Measurements from ENCODE around the gene HEATR5A.
A peak's percentile ranks its signal among the peaks of the same experiment; 100 is the strongest.
"Not testable (repeated sequence)": the region's sequence is repeated elsewhere in the genome, so short reads cannot be mapped to it uniquely, and the experiment has no call there.

HEATR5A gene

DNA sequence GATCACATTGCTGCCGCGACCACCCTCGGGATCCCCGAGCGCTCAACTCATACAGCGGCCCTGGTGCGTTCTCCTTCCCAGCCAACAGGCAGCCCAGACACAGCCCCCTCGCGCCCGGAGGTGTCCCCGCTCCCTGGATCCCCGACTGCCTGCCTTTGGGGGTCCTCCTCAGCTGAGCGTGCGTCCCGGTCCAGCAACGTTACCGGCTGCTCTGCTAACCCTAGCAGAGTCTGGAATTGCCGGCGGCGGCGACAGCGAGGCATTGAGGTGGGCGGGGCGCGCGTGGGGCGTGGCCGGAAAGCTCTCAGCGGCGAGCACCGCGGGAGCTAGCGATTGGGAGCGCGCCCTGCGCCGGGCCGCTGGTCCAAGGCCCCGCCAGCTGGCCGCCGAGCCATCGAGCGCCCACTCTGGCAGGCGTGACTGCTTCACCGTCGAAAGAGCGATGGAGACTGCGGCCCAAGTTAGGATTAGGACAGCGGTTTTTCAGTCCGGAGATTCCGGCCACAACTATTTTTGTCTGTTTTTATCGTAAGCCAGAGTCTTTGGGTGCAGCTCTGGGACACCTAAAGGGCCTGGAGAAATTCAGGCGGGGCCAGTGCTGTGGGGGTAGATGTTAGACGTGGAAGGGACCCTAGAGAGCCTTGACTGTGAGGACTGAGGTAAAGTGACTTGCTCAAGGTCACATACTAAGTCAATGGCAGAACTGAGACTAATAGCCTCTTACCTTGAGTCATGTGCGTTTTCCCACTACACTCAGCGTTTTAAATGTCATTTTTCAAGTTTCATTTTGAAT lies at the start of gene HEATR5A:
HEATR5A (minus strand) TSS at position 232 of the 793 bp plus-strand sequence. CDS start 17,575 bp downstream, outside the sequence.
- peak; percentile 96 for DNase-seq (ENCODE audit: low read depth)

DNA sequence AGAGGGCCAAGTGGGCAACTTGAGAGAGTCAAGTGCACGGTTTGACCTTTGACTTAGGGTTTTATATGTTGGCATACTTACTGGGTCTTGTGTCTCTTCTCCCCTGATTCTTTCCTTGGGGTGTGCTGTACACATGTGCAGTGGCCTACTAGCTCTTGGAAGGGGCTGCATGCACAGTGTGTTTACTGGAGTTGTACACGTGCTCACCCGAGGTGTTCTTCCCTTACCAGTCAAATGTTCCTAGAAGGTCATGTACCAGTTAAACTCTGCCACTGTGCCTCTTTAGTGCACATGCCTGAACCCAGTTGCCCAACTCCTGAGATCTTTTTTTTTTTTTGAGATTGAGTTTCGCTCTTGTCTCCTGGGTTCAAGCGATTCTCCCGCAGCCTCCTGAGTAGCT lies 46.2 kb upstream of the HEATR5A start:
- no peak for DNase-seq (ENCODE audit: low read depth)

- DNase-seq (ENCODE audit: low read depth): peak; percentile 33
Observed at GRCh38 chr14:31465111-31465510, 44.8 kb upstream of the HEATR5A start.

DNA sequence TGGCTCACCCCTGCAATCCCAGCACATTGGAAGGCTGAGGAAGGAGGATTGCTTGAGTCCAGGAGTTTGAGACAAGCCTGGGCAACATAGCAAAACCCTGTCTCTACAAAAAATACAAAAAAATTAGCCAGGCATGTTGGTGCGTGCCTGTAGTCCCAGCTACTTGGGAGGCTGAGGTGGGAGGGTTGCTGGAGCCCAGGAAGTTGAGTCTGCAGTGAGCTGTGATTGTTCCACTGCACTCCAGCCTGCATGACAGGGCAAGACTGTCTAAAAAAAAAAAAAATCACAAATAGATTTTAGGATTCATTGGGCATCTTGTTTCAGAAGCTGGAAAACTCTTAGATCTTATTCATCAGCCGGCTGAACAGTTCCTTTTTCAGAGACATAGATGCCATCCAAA lies 42.1 kb upstream of the HEATR5A start:
- not testable (repeated sequence) for DNase-seq (ENCODE audit: low read depth)

- DNase-seq (ENCODE audit: low read depth): no peak
Observed at GRCh38 chr14:31461545-31461944, 41.2 kb upstream of the HEATR5A start.

- peak; percentile 11 for DNase-seq (ENCODE audit: low read depth)
Observed at GRCh38 chr14:31457665-31458659, 37.6 kb upstream of the HEATR5A start.

GRCh38 chr14:31456841-31457664 lies 36.7 kb upstream of the HEATR5A start, which contains the start of gene DTD2:
Gene DTD2 (minus strand): TSS chr14:31457506. CDS start chr14:31457393, 113 bp downstream.
- DNase-seq (ENCODE audit: low read depth): peak; percentile 95

- peak; percentile 62 for DNase-seq (ENCODE audit: low read depth)
Observed at GRCh38 chr14:31449971-31450610, 29.7 kb upstream of the HEATR5A start.

- DNase-seq (ENCODE audit: low read depth): no peak
Observed at GRCh38 chr14:31449136-31449535, 28.8 kb upstream of the HEATR5A start.

- DNase-seq (ENCODE audit: low read depth): no peak
Observed at GRCh38 chr14:31445703-31446102, 25.4 kb upstream of the HEATR5A start.

DNA sequence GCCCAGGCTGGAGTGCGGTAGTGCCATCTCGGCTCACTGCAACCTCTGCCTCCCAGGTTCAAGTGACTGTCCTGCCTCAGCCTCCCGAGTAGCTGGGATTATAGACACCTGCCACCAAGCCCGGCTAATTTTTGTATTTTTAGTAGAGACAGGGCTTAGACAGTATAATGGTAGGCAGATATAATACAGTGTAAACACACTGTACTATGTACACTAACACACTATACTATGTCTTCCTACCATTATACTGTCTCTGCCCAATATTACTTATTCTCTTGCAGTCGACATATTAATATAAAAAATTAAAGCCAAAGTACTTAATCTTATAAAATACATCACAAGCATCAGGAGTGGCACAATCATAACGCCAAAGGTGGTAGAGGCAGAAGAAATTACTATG lies 21.9 kb upstream of the HEATR5A start:
- DNase-seq (ENCODE audit: low read depth): no peak

GRCh38 chr14:31441273-31442111 lies 21.1 kb upstream of the HEATR5A start:
- peak; percentile 88 for DNase-seq (ENCODE audit: low read depth)

DNA sequence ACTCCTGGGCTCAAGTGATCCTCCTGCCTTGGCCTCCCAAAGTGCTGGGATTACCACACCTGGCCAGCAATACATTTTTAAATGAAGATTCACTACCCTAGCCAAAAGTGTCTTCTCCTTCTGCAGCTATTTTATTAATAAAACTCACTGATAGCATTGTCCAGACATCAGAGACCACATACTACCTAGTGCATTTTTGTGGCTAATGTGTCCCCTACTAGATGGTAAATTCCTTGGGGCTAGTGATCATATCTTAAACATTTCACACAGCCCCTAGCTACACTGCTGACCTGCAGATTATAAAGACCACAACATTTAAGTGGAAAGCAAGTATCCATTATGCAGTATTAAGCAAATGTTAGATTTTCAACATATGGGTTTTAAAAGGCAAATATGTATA lies 19.9 kb upstream of the HEATR5A start:
- peak; percentile 21 for DNase-seq (ENCODE audit: low read depth)

GRCh38 chr14:31439561-31439960 lies 19.2 kb upstream of the HEATR5A start:
- no peak for DNase-seq (ENCODE audit: low read depth)

- DNase-seq (ENCODE audit: low read depth): not testable (repeated sequence)
Observed at GRCh38 chr14:31437045-31437691, 16.8 kb upstream of the HEATR5A start.

- DNase-seq (ENCODE audit: low read depth): peak; percentile 93
Observed at GRCh38 chr14:31435276-31435675, 14.9 kb upstream of the HEATR5A start.

DNA sequence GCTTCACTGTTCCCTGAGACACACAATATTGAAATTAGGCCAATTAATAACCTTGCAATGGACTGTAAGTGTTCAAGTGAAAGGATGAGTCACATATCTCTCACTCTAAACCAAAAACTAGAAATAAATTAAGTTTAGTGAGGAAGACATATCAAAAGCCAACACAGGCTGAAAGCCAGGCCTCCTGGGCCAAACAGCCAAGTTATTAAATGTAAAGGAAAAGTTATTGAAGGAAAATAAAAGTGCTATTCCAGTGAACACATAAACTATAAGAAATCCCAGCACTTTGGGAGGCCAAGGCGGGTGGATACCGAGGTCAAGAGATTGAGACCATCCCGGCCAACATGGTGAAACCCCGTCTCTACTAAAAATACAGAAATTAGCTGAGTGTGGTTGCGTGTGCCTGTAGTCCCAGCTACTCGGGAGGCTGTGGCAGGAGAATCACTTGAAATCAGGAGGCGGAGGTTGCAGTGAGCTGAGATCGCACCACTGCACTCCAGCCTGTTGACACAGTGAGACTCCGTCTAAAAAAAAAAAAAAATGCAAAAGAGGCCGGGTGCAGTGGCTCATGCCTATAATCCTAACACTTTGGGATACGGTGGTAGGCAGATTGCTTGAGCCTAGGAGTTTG lies 10.4 kb upstream of the HEATR5A start:
- DNase-seq (ENCODE audit: low read depth): no peak

- DNase-seq (ENCODE audit: low read depth): no peak
Observed at GRCh38 chr14:31429791-31430190, 9.4 kb upstream of the HEATR5A start.

DNA sequence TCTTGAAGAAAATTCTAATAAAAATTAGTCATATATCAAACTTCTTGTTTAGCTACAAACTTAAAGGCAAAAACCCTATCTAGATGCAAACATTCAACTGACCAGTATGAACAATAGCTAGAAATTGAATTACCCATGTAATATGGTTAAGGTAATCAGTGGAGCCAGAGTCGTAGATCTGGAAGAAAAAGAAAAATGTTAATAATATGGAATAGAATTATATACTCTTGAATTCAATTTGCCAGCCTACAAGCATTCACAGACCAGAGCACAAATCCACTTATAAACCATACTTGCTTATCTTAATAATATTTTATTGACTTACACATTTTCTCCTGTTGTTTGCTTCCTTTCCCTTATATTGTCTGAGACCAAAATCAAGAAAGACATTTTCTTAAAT lies 7.7 kb upstream of the HEATR5A start:
- no peak for DNase-seq (ENCODE audit: low read depth)

All from EH (cell line).